HepG2 (cell line): Measurements from ENCODE around the gene IMPDH1.

Experiments used
- EZH2 ChIP-seq: conservative IDR thresholded peaks from 2 replicates; pipeline ENCODE4 v1.6.1; 2012; ENCODE audit warnings: mild to moderate bottlenecking, low read depth, low read length, moderate library complexity
- JUNB ChIP-seq: sonication (generic); formaldehyde crosslinking; IDR thresholded peaks from 2 replicates; pipeline ENCODE4 v1.8.0; 2022; ENCODE audit warnings: missing genetic modification reagents, mild to moderate bottlenecking, borderline replicate concordance
- MYC ChIP-seq: sonication (generic); formaldehyde crosslinking; IDR thresholded peaks from 2 replicates; pipeline ENCODE4 v1.9.0; 2021; ENCODE audit warnings: missing genetic modification reagents, borderline replicate concordance
- PLRG1 ChIP-seq: fragments of 450-650 bp; conservative IDR thresholded peaks from 2 replicates; pipeline ENCODE4 v1.6.1; 2016
- ZNF138 ChIP-seq: sonication (generic); formaldehyde crosslinking; IDR thresholded peaks from 2 replicates; pipeline ENCODE4 v1.5.0; 2020; ENCODE audit warnings: mild to moderate bottlenecking, low read depth, missing genetic modification reagents
- ZNF292 ChIP-seq: sonication (generic); formaldehyde crosslinking; IDR thresholded peaks from 2 replicates; pipeline ENCODE4 v1.8.1; 2022; ENCODE audit warnings: mild to moderate bottlenecking, low read depth, missing genetic modification reagents, borderline replicate concordance
- TF ChIP-seq, protein P1 (sequence below): fragments of 450-650 bp; IDR thresholded peaks from 2 replicates; pipeline ENCODE4 v1.6.1; 2016
- TF ChIP-seq, protein P2 (sequence below): sonication (generic); formaldehyde crosslinking; IDR thresholded peaks from 2 replicates; pipeline ENCODE4 v1.5.0; 2020; ENCODE audit warnings: mild to moderate bottlenecking, missing genetic modification reagents, moderate library complexity

DNA sequence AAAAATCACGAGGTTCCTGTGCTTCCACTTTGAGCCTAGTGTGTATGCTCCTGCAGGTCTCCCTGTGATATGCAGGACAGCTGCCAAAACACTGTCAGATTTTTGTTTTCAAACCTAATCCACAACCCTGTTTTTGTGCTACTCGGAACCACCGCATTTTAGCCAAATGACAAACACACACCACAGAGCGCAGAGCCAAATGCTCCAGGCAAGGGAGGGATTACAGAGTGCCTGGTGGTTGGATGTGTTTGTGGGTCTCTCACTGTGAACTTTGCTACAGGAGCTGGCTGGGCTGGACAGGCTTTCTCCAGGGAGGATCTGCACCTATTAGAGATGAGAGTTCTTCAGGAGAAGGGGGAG, 60.3 kb downstream of the IMPDH1 start:
- TF ChIP-seq EZH2 (no peak), MYC (CRISPR knock-in tag) (no peak), ZNF138 (no peak), JUNB (CRISPR knock-in tag) (no peak), ZNF292 (CRISPR knock-in tag) (no peak), PLRG1 (no peak)
- TF ChIP-seq, protein P1, sequence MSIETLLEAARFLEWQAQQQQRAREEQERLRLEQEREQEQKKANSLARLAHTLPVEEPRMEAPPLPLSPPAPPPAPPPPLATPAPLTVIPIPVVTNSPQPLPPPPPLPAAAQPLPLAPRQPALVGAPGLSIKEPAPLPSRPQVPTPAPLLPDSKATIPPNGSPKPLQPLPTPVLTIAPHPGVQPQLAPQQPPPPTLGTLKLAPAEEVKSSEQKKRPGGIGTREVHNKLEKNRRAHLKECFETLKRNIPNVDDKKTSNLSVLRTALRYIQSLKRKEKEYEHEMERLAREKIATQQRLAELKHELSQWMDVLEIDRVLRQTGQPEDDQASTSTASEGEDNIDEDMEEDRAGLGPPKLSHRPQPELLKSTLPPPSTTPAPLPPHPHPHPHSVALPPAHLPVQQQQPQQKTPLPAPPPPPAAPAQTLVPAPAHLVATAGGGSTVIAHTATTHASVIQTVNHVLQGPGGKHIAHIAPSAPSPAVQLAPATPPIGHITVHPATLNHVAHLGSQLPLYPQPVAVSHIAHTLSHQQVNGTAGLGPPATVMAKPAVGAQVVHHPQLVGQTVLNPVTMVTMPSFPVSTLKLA: no peak
- TF ChIP-seq, protein P2, sequence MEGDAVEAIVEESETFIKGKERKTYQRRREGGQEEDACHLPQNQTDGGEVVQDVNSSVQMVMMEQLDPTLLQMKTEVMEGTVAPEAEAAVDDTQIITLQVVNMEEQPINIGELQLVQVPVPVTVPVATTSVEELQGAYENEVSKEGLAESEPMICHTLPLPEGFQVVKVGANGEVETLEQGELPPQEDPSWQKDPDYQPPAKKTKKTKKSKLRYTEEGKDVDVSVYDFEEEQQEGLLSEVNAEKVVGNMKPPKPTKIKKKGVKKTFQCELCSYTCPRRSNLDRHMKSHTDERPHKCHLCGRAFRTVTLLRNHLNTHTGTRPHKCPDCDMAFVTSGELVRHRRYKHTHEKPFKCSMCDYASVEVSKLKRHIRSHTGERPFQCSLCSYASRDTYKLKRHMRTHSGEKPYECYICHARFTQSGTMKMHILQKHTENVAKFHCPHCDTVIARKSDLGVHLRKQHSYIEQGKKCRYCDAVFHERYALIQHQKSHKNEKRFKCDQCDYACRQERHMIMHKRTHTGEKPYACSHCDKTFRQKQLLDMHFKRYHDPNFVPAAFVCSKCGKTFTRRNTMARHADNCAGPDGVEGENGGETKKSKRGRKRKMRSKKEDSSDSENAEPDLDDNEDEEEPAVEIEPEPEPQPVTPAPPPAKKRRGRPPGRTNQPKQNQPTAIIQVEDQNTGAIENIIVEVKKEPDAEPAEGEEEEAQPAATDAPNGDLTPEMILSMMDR (CRISPR knock-in tag): no peak
